WTC11 (cell line): Measurements from ENCODE around the gene SCUBE3. TPM values are rescaled to one million over a fixed set of nuclear protein-coding genes. Genes with fewer than 3 reads are reported as not detected.

Source experiments
- AFF4 ChIP-seq: sonication (generic); formaldehyde crosslinking; IDR thresholded peaks from 2 replicates; pipeline ENCODE4 v1.8.1; 2023; ENCODE audit warnings: mild to moderate bottlenecking, missing genetic modification reagents, borderline replicate concordance
- E2F4 ChIP-seq: sonication (generic); formaldehyde crosslinking; IDR thresholded peaks from 2 replicates; pipeline ENCODE4 v1.8.1; 2022; ENCODE audit warnings: low read depth, mild to moderate bottlenecking, moderate library complexity, missing genetic modification reagents, borderline replicate concordance
- EMX1 ChIP-seq: fragments of 250-450 bp; sonication (Bioruptor Pico); IDR thresholded peaks from 2 replicates; pipeline ENCODE4 v1.8.0; 2021; ENCODE audit warnings: mild to moderate bottlenecking
- ETV6 ChIP-seq: sonication (generic); formaldehyde crosslinking; IDR thresholded peaks from 2 replicates; pipeline ENCODE4 v1.8.1; 2022; ENCODE audit warnings: mild to moderate bottlenecking, missing genetic modification reagents
- FOXK1 ChIP-seq: sonication (generic); formaldehyde crosslinking; IDR thresholded peaks from 2 replicates; pipeline ENCODE4 v1.8.0; 2022; ENCODE audit warnings: mild to moderate bottlenecking, moderate library complexity, missing genetic modification reagents
- FOXP1 ChIP-seq: sonication (generic); formaldehyde crosslinking; IDR thresholded peaks from 2 replicates; pipeline ENCODE4 v1.8.0; 2022; ENCODE audit warnings: missing genetic modification reagents, mild to moderate bottlenecking, moderate library complexity, borderline replicate concordance
- GTF2I ChIP-seq: fragments of 250-450 bp; sonication (Bioruptor Pico); conservative IDR thresholded peaks from 2 replicates; pipeline ENCODE4 v1.4.0; 2021; ENCODE audit warnings: mild to moderate bottlenecking
- MXD4 ChIP-seq: fragments of 250-450 bp; sonication (Bioruptor Pico); IDR thresholded peaks from 2 replicates; pipeline ENCODE4 v1.8.0; 2021; ENCODE audit warnings: mild to moderate bottlenecking, moderate library complexity, borderline replicate concordance
- MYBL2 ChIP-seq: sonication (generic); formaldehyde crosslinking; IDR thresholded peaks from 2 replicates; pipeline ENCODE4 v1.8.1; 2023; ENCODE audit warnings: mild to moderate bottlenecking, moderate library complexity, missing genetic modification reagents
- NFATC4 ChIP-seq: fragments of 250-450 bp; sonication (Bioruptor Pico); IDR thresholded peaks from 2 replicates; pipeline ENCODE4 v1.9.0; 2021; ENCODE audit warnings: mild to moderate bottlenecking
- NR2C2 ChIP-seq: sonication (generic); formaldehyde crosslinking; IDR thresholded peaks from 2 replicates; pipeline ENCODE4 v1.8.0; 2022; ENCODE audit warnings: mild to moderate bottlenecking, missing genetic modification reagents
- PREB ChIP-seq: sonication (generic); formaldehyde crosslinking; IDR thresholded peaks from 2 replicates; pipeline ENCODE4 v1.8.1; 2022; ENCODE audit warnings: mild to moderate bottlenecking, missing genetic modification reagents, moderate library complexity, borderline replicate concordance
- SMAD3 ChIP-seq: sonication (generic); formaldehyde crosslinking; IDR thresholded peaks from 2 replicates; pipeline ENCODE4 v1.8.0; 2022; ENCODE audit warnings: missing genetic modification reagents, mild to moderate bottlenecking, borderline replicate concordance
- SOX15 ChIP-seq: fragments of 250-450 bp; sonication (Bioruptor Pico); IDR thresholded peaks from 2 replicates; pipeline ENCODE4 v1.9.0; 2021; ENCODE audit warnings: mild to moderate bottlenecking
- SP1 ChIP-seq: sonication (generic); formaldehyde crosslinking; conservative IDR thresholded peaks from 2 replicates; pipeline ENCODE4 v1.8.1; 2022; ENCODE audit warnings: missing genetic modification reagents
- TCF7 ChIP-seq: sonication (generic); formaldehyde crosslinking; IDR thresholded peaks from 2 replicates; pipeline ENCODE4 v1.8.0; 2022; ENCODE audit warnings: mild to moderate bottlenecking, low read depth, missing genetic modification reagents, moderate library complexity
- TEAD4 ChIP-seq: sonication (generic); formaldehyde crosslinking; IDR thresholded peaks from 2 replicates; pipeline ENCODE4 v1.8.0; 2022; ENCODE audit warnings: mild to moderate bottlenecking, missing genetic modification reagents
- TP53 ChIP-seq: sonication (generic); formaldehyde crosslinking; IDR thresholded peaks from 2 replicates; pipeline ENCODE4 v1.8.1; 2023; ENCODE audit warnings: mild to moderate bottlenecking, missing genetic modification reagents
- ZBTB43 ChIP-seq: sonication (generic); formaldehyde crosslinking; IDR thresholded peaks from 2 replicates; pipeline ENCODE4 v1.8.1; 2023; ENCODE audit warnings: mild to moderate bottlenecking, missing genetic modification reagents
- ZNF219 ChIP-seq: sonication (generic); formaldehyde crosslinking; IDR thresholded peaks from 2 replicates; pipeline ENCODE4 v1.8.0; 2023; ENCODE audit warnings: missing genetic modification reagents, mild to moderate bottlenecking, borderline replicate concordance
- ZNF232 ChIP-seq: sonication (generic); formaldehyde crosslinking; IDR thresholded peaks from 2 replicates; pipeline ENCODE4 v1.8.0; 2022; ENCODE audit warnings: mild to moderate bottlenecking, missing genetic modification reagents
- ZNF263 ChIP-seq: sonication (generic); formaldehyde crosslinking; IDR thresholded peaks from 2 replicates; pipeline ENCODE4 v1.8.1; 2022; ENCODE audit warnings: low read depth, mild to moderate bottlenecking, moderate library complexity, missing genetic modification reagents
- ZNF396 ChIP-seq: fragments of 250-450 bp; sonication (Bioruptor Pico); IDR thresholded peaks from 2 replicates; pipeline ENCODE4 v1.8.0; 2021; ENCODE audit warnings: mild to moderate bottlenecking, moderate library complexity, borderline replicate concordance
- total RNA-seq: library from RNA; stranded (reverse); gene quantifications from 3 replicates; pipeline ENCODE4 v1.2.3, GENCODE V29; 2021
- TF ChIP-seq, protein P1 (sequence below): sonication (generic); formaldehyde crosslinking; IDR thresholded peaks from 2 replicates; pipeline ENCODE4 v1.8.0; 2022; ENCODE audit warnings: mild to moderate bottlenecking, missing genetic modification reagents
- TF ChIP-seq, protein P2 (sequence below): sonication (generic); formaldehyde crosslinking; conservative IDR thresholded peaks from 2 replicates; pipeline ENCODE4 v1.8.1; 2022; ENCODE audit warnings: mild to moderate bottlenecking, missing genetic modification reagents
- TF ChIP-seq, protein P3 (sequence below): sonication (generic); formaldehyde crosslinking; conservative IDR thresholded peaks from 2 replicates; pipeline ENCODE4 v1.8.1; 2023; ENCODE audit warnings: mild to moderate bottlenecking, low read depth, missing genetic modification reagents, moderate library complexity

Gene SCUBE3
- total RNA-seq, 1 experiment from 2014 or later, result 2.1 TPM

DNA sequence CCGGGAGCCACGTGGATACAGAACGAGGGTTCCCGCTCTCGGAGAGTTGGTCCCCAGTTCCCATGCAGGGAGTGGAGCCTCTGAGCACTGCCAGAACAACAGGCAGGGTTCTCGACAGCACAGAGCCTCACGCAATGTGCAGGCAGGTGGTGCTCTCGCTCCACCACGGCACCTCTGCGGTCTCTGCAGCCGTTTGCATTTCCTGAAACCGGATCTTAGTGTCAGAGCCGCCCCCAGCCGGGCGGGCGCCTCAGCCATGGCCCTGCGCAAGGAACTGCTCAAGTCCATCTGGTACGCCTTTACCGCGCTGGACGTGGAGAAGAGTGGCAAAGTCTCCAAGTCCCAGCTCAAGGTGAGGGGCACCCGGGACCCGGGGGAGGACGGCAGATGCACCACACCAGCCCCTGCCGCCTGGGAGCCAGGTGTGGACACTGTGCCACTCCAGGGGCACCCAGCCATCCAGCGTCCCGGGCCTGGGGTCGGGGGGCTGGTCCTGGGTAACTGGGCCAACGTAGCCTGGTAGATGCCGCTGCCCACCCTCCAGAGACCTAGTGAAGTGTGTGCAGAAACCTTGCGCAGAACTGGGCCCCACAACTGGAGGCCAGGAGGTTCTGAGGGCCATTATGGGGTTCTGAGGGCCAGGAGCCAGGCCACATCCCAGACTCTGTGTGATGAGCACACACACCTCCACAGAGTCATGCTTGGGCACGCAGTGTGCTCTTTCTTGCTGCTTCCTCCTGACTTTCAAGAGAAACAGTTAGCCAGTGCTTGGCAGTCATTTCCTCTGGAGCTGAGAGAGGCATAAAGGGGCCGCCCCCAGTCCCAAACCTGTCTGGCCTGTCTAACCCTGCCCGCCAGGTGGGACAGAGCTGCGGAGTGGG is 84.1 kb downstream of the SCUBE3 start, which contains the start of gene DEF6 (continued):
- 0 out of 2 replicates have a peak, but pooled peaks have one; percentile 52 for TF ChIP-seq SMAD3 (CRISPR knock-in tag)
- TF ChIP-seq, protein P1, sequence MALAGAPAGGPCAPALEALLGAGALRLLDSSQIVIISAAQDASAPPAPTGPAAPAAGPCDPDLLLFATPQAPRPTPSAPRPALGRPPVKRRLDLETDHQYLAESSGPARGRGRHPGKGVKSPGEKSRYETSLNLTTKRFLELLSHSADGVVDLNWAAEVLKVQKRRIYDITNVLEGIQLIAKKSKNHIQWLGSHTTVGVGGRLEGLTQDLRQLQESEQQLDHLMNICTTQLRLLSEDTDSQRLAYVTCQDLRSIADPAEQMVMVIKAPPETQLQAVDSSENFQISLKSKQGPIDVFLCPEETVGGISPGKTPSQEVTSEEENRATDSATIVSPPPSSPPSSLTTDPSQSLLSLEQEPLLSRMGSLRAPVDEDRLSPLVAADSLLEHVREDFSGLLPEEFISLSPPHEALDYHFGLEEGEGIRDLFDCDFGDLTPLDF, result 0 out of 2 replicates have a peak, but pooled peaks have one; percentile 42
- no peak for TF ChIP-seq PREB (CRISPR knock-in tag)
- peak; percentile 77 for TF ChIP-seq SP1 (CRISPR knock-in tag)
- TF ChIP-seq, protein P2, sequence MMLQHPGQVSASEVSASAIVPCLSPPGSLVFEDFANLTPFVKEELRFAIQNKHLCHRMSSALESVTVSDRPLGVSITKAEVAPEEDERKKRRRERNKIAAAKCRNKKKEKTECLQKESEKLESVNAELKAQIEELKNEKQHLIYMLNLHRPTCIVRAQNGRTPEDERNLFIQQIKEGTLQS (CRISPR knock-in tag), result no peak
- TF ChIP-seq TP53, result no peak
- TF ChIP-seq ZNF219 (CRISPR knock-in tag), result no peak
- no peak for TF ChIP-seq AFF4 (CRISPR knock-in tag)
- no peak for TF ChIP-seq ZNF396 (CRISPR knock-in tag)
- no peak for TF ChIP-seq SOX15 (CRISPR knock-in tag)
- TF ChIP-seq E2F4, result no peak
- 0 out of 2 replicates have a peak, but pooled peaks have one; percentile 47 for TF ChIP-seq FOXK1 (CRISPR knock-in tag)
- TF ChIP-seq NR2C2 (CRISPR knock-in tag), result no peak
- TF ChIP-seq ZNF232, result no peak
- peak; percentile 77; the same call in 1 of the 2 replicates for TF ChIP-seq MYBL2 (CRISPR knock-in tag)
- no peak for TF ChIP-seq ZNF263
- TF ChIP-seq EMX1 (CRISPR knock-in tag), result no peak
- no peak for TF ChIP-seq TCF7 (CRISPR knock-in tag)
- TF ChIP-seq FOXP1 (CRISPR knock-in tag), result peak; percentile 71; the same call in 1 of the 2 replicates
- no peak for TF ChIP-seq MXD4
- TF ChIP-seq ETV6 (CRISPR knock-in tag), result peak; percentile 80
- no peak for TF ChIP-seq GTF2I (CRISPR knock-in tag)
- TF ChIP-seq ZBTB43 (CRISPR knock-in tag), result no peak
- no peak; the same call in 1 of the 2 replicates for TF ChIP-seq NFATC4 (CRISPR knock-in tag)
- no peak for TF ChIP-seq TEAD4 (CRISPR knock-in tag)
- TF ChIP-seq, protein P3, sequence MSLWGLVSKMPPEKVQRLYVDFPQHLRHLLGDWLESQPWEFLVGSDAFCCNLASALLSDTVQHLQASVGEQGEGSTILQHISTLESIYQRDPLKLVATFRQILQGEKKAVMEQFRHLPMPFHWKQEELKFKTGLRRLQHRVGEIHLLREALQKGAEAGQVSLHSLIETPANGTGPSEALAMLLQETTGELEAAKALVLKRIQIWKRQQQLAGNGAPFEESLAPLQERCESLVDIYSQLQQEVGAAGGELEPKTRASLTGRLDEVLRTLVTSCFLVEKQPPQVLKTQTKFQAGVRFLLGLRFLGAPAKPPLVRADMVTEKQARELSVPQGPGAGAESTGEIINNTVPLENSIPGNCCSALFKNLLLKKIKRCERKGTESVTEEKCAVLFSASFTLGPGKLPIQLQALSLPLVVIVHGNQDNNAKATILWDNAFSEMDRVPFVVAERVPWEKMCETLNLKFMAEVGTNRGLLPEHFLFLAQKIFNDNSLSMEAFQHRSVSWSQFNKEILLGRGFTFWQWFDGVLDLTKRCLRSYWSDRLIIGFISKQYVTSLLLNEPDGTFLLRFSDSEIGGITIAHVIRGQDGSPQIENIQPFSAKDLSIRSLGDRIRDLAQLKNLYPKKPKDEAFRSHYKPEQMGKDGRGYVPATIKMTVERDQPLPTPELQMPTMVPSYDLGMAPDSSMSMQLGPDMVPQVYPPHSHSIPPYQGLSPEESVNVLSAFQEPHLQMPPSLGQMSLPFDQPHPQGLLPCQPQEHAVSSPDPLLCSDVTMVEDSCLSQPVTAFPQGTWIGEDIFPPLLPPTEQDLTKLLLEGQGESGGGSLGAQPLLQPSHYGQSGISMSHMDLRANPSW, result no peak
